ENCODE measurements around the gene LRP1. TPM values are rescaled to one million over a fixed set of nuclear protein-coding genes. Genes with fewer than 3 reads are reported as not detected.

Gene LRP1
- total RNA-seq, 6 experiments from 2014 or later = 187 to 332 (median 201) TPM

- peaks cover 6% of the 10 kb centered on the region for H3K4me1 Mint-ChIP-seq (ENCODE audit: low read depth)
- H3K4me3 Mint-ChIP-seq = no peak overlapping the region
- H3K27ac Mint-ChIP-seq = peak overlapping the region; percentile 31; the same call in 1 of the 2 replicates
- DNase-seq = no peak
- H3K9me3 Mint-ChIP-seq = no peaks in the 10 kb centered on the region
- H3K27me3 Mint-ChIP-seq (ENCODE audit: insufficient read depth) = peaks cover 8% of the 10 kb centered on the region
- TF ChIP-seq CTCF (IDR thresholded peaks at IDR 0.05) = no peak
- H3K36me3 Mint-ChIP-seq (ENCODE audit: low read depth) = peaks cover 41% of the 10 kb centered on the region
These were observed 59.2 kb downstream of the LRP1 start for GRCh38 chr12:57187222-57188089.

GRCh38 chr12:57188090-57188425 lies 59.8 kb downstream of the LRP1 start:
- no peak overlapping the region for H3K4me3 Mint-ChIP-seq
- H3K36me3 Mint-ChIP-seq (ENCODE audit: low read depth) = peaks cover 37% of the 10 kb centered on the region
- H3K9me3 Mint-ChIP-seq = no peaks in the 10 kb centered on the region
- no peak overlapping the region for H3K27ac Mint-ChIP-seq
- TF ChIP-seq CTCF (IDR thresholded peaks at IDR 0.05) = no peak
- peaks cover under 1% of the 10 kb centered on the region; the same call in 1 of the 2 replicates for H3K4me1 Mint-ChIP-seq (ENCODE audit: low read depth)
- H3K27me3 Mint-ChIP-seq (ENCODE audit: insufficient read depth) = peaks cover 8% of the 10 kb centered on the region
- no peak for DNase-seq

GRCh38 chr12:57190037-57190436 lies 61.8 kb downstream of the LRP1 start:
- DNase-seq = no peak
- H3K36me3 Mint-ChIP-seq (ENCODE audit: low read depth) = peaks cover 27% of the 10 kb centered on the region
- H3K27me3 Mint-ChIP-seq (ENCODE audit: insufficient read depth) = peaks cover 16% of the 10 kb centered on the region
- no peak overlapping the region for H3K27ac Mint-ChIP-seq
- H3K9me3 Mint-ChIP-seq = no peaks in the 10 kb centered on the region
- no peaks in the 10 kb centered on the region for H3K4me1 Mint-ChIP-seq (ENCODE audit: low read depth)
- no peak for TF ChIP-seq CTCF (IDR thresholded peaks at IDR 0.05)
- no peak overlapping the region for H3K4me3 Mint-ChIP-seq

- H3K27me3 Mint-ChIP-seq (ENCODE audit: insufficient read depth) = peaks cover 16% of the 10 kb centered on the region
- TF ChIP-seq CTCF (IDR thresholded peaks at IDR 0.05) = no peak
- H3K36me3 Mint-ChIP-seq (ENCODE audit: low read depth) = peaks cover 24% of the 10 kb centered on the region
- no peak overlapping the region for H3K27ac Mint-ChIP-seq
- no peak for DNase-seq
- no peaks in the 10 kb centered on the region for H3K4me1 Mint-ChIP-seq (ENCODE audit: low read depth)
- H3K4me3 Mint-ChIP-seq = no peak overlapping the region
- H3K9me3 Mint-ChIP-seq = no peaks in the 10 kb centered on the region
These were observed 62.5 kb downstream of the LRP1 start for GRCh38 chr12:57190821-57191220.

GRCh38 chr12:57191410-57191809 lies 63.1 kb downstream of the LRP1 start:
- H3K27ac Mint-ChIP-seq = peak overlapping the region; percentile 49; the same call in 1 of the 2 replicates
- peaks cover 18% of the 10 kb centered on the region for H3K27me3 Mint-ChIP-seq (ENCODE audit: insufficient read depth)
- TF ChIP-seq CTCF (IDR thresholded peaks at IDR 0.05) = no peak
- peaks cover 28% of the 10 kb centered on the region for H3K36me3 Mint-ChIP-seq (ENCODE audit: low read depth)
- H3K4me3 Mint-ChIP-seq = no peak overlapping the region
- H3K4me1 Mint-ChIP-seq (ENCODE audit: low read depth) = no peaks in the 10 kb centered on the region
- no peaks in the 10 kb centered on the region for H3K9me3 Mint-ChIP-seq
- DNase-seq = no peak

All from HFFc6 (cell line).